ENCODE results near the gene AFMID. TPM values are rescaled to one million over a fixed set of nuclear protein-coding genes. Genes with fewer than 3 reads are reported as not detected.
"Not testable (repeated sequence)": the region's sequence is repeated elsewhere in the genome, so short reads cannot be mapped to it uniquely, and the experiment has no call there.

AFMID gene
- total and polyA plus RNA-seq, 4 donors = 18.1 to 45.4 (median 29.3) TPM

- Histone ChIP-seq H3K4me3 (ENCODE audit: low read length in 2 of 2) (no peak within 1 kb of the TSS), H3K27ac (ENCODE audit: low read depth in 1 of 2, low read length in 2 of 2) (no peak within 1 kb of the TSS), H3K36me3 (ENCODE audit: control insufficient read depth in 1 of 2, insufficient read depth in 2 of 2, low read length in 1 of 2) (no peaks in the 10 kb centered on the region), H3K27me3 (ENCODE audit: control insufficient read depth in 1 of 2, insufficient read depth in 2 of 2, low read length in 1 of 2) (no peaks in the 10 kb centered on the region), H3K9me3 (ENCODE audit: control insufficient read depth, low read length) (no peaks in the 10 kb centered on the region), H3K4me1 (ENCODE audit: control insufficient read depth in 1 of 2, insufficient read depth in 2 of 2, low read length in 2 of 2) (no peaks in the 10 kb centered on the region)
- intact Hi-C loops (cut with DNase I) = no loop called here
- ATAC-seq (ENCODE audit: low FRiP score) (no peak), DNase-seq (no peak)
- WGBS, 2 donors = 17 to 28% methylated on average over 34 to 52 of the region's 52 CpGs
Measured at GRCh38 chr17:78230996-78231935, 44.1 kb downstream of the AFMID start, which contains the start of gene TMEM235. Gene TMEM235 (plus strand): TSS chr17:78231631. CDS start chr17:78232024, 393 bp downstream.

GRCh38 chr17:78231991-78232858, 45.1 kb downstream of the AFMID start:
- DNase-seq = no peak
- WGBS, 2 donors = 12 to 14% methylated on average over 38 to 55 of the region's 55 CpGs
- H3K4me1 ChIP-seq (ENCODE audit: control insufficient read depth in 1 of 2, insufficient read depth in 2 of 2, low read length in 2 of 2) = no peaks in the 10 kb centered on the region
- H3K27me3 ChIP-seq (ENCODE audit: control insufficient read depth in 1 of 2, insufficient read depth in 2 of 2, low read length in 1 of 2) = no peaks in the 10 kb centered on the region
- intact Hi-C loops (cut with DNase I) = no loop called here
- no peak overlapping the region for H3K27ac ChIP-seq (ENCODE audit: low read depth in 1 of 2, low read length in 2 of 2)
- no peaks in the 10 kb centered on the region for H3K9me3 ChIP-seq (ENCODE audit: control insufficient read depth, low read length)
- H3K36me3 ChIP-seq (ENCODE audit: control insufficient read depth in 1 of 2, insufficient read depth in 2 of 2, low read length in 1 of 2) = no peaks in the 10 kb centered on the region
- no peak overlapping the region for H3K4me3 ChIP-seq (ENCODE audit: low read length in 2 of 2)
- ATAC-seq (ENCODE audit: low FRiP score) = no peak

- 88 to 95% methylated on average over 2 of the region's 2 CpGs for WGBS, 2 donors
- Histone ChIP-seq H3K36me3 (ENCODE audit: control insufficient read depth in 1 of 2, insufficient read depth in 2 of 2, low read length in 1 of 2) (no peaks in the 10 kb centered on the region), H3K9me3 (ENCODE audit: control insufficient read depth, low read length) (no peaks in the 10 kb centered on the region), H3K27me3 (ENCODE audit: control insufficient read depth in 1 of 2, insufficient read depth in 2 of 2, low read length in 1 of 2) (no peaks in the 10 kb centered on the region), H3K27ac (ENCODE audit: low read depth in 1 of 2, low read length in 2 of 2) (no peak overlapping the region), H3K4me3 (ENCODE audit: low read length in 2 of 2) (no peak overlapping the region), H3K4me1 (ENCODE audit: control insufficient read depth in 1 of 2, insufficient read depth in 2 of 2, low read length in 2 of 2) (no peaks in the 10 kb centered on the region)
- no peak for ATAC-seq (ENCODE audit: low FRiP score)
- intact Hi-C loops (cut with DNase I) = no loop called here
- no peak for DNase-seq
Measured at GRCh38 chr17:78232859-78233173, 45.7 kb downstream of the AFMID start.

- intact Hi-C loops (cut with DNase I) = no loop called here
- no peak overlapping the region for H3K4me3 ChIP-seq (ENCODE audit: low read length in 2 of 2)
- H3K27ac ChIP-seq (ENCODE audit: low read depth in 1 of 2, low read length in 2 of 2) = no peak overlapping the region
- ATAC-seq (ENCODE audit: low FRiP score) (no peak), DNase-seq (no peak)
- no peaks in the 10 kb centered on the region for H3K4me1 ChIP-seq (ENCODE audit: control insufficient read depth in 1 of 2, insufficient read depth in 2 of 2, low read length in 2 of 2)
- H3K27me3 ChIP-seq (ENCODE audit: control insufficient read depth in 1 of 2, insufficient read depth in 2 of 2, low read length in 1 of 2) = no peaks in the 10 kb centered on the region
- H3K9me3 ChIP-seq (ENCODE audit: control insufficient read depth, low read length) = no peaks in the 10 kb centered on the region
- 94 to 96% methylated on average over 10 of the region's 10 CpGs for WGBS, 2 donors
- no peaks in the 10 kb centered on the region for H3K36me3 ChIP-seq (ENCODE audit: control insufficient read depth in 1 of 2, insufficient read depth in 2 of 2, low read length in 1 of 2)
Measured at GRCh38 chr17:78233678-78234077, 46.5 kb downstream of the AFMID start.

- Histone ChIP-seq H3K4me1 (ENCODE audit: control insufficient read depth in 1 of 2, insufficient read depth in 2 of 2, low read length in 2 of 2) (no peaks in the 10 kb centered on the region), H3K27ac (ENCODE audit: low read depth in 1 of 2, low read length in 2 of 2) (no peak overlapping the region), H3K27me3 (ENCODE audit: control insufficient read depth in 1 of 2, insufficient read depth in 2 of 2, low read length in 1 of 2) (no peaks in the 10 kb centered on the region), H3K9me3 (ENCODE audit: control insufficient read depth, low read length) (no peaks in the 10 kb centered on the region), H3K36me3 (ENCODE audit: control insufficient read depth in 1 of 2, insufficient read depth in 2 of 2, low read length in 1 of 2) (no peaks in the 10 kb centered on the region), H3K4me3 (ENCODE audit: low read length in 2 of 2) (no peak overlapping the region)
- no peak for DNase-seq
- 87 to 89% methylated on average over 17 of the region's 17 CpGs for WGBS, 2 donors
- no peak for ATAC-seq (ENCODE audit: low FRiP score)
- intact Hi-C loops (cut with DNase I) = no loop called here
Measured at GRCh38 chr17:78234261-78234865, 47.2 kb downstream of the AFMID start.

GRCh38 chr17:78235022-78235421, 47.9 kb downstream of the AFMID start:
- H3K4me3 ChIP-seq (ENCODE audit: low read length in 2 of 2); ATAC-seq (ENCODE audit: low FRiP score); H3K4me1 ChIP-seq (ENCODE audit: control insufficient read depth in 1 of 2, insufficient read depth in 2 of 2, low read length in 2 of 2); H3K27me3 ChIP-seq (ENCODE audit: control insufficient read depth in 1 of 2, insufficient read depth in 2 of 2, low read length in 1 of 2); intact Hi-C loops (cut with DNase I); H3K27ac ChIP-seq (ENCODE audit: low read depth in 1 of 2, low read length in 2 of 2); DNase-seq; H3K36me3 ChIP-seq (ENCODE audit: control insufficient read depth in 1 of 2, insufficient read depth in 2 of 2, low read length in 1 of 2); H3K9me3 ChIP-seq (ENCODE audit: control insufficient read depth, low read length): not testable (repeated sequence)
- 95% methylated on average over 6 of the region's 6 CpGs for WGBS, 2 donors

- ATAC-seq (ENCODE audit: low FRiP score) = no peak
- 90 to 91% methylated on average over 8 of the region's 8 CpGs for WGBS, 2 donors
- H3K4me3 ChIP-seq (ENCODE audit: low read length in 2 of 2) = no peak overlapping the region
Measured at GRCh38 chr17:78235885-78236284, 48.7 kb downstream of the AFMID start.

GRCh38 chr17:78236362-78237127, 49.4 kb downstream of the AFMID start:
- Histone ChIP-seq H3K36me3 (ENCODE audit: control insufficient read depth in 1 of 2, insufficient read depth in 2 of 2, low read length in 1 of 2) (no peaks in the 10 kb centered on the region), H3K9me3 (ENCODE audit: control insufficient read depth, low read length) (no peaks in the 10 kb centered on the region), H3K4me1 (ENCODE audit: control insufficient read depth in 1 of 2, insufficient read depth in 2 of 2, low read length in 2 of 2) (no peaks in the 10 kb centered on the region), H3K27me3 (ENCODE audit: control insufficient read depth in 1 of 2, insufficient read depth in 2 of 2, low read length in 1 of 2) (no peaks in the 10 kb centered on the region), H3K4me3 (ENCODE audit: low read length in 2 of 2) (no peak overlapping the region), H3K27ac (ENCODE audit: low read depth in 1 of 2, low read length in 2 of 2) (no peak overlapping the region)
- 95 to 96% methylated on average over 18 to 20 of the region's 20 CpGs for WGBS, 2 donors
- ATAC-seq (ENCODE audit: low FRiP score) (no peak), DNase-seq (no peak)
- intact Hi-C loops (cut with DNase I) = no loop called here

More at GRCh38 chr17:78235885-78236284, 48.7 kb downstream of the AFMID start:
- DNase-seq = no peak
- H3K9me3 ChIP-seq (ENCODE audit: control insufficient read depth, low read length) = no peaks in the 10 kb centered on the region
- no peaks in the 10 kb centered on the region for H3K4me1 ChIP-seq (ENCODE audit: control insufficient read depth in 1 of 2, insufficient read depth in 2 of 2, low read length in 2 of 2)
- no peaks in the 10 kb centered on the region for H3K36me3 ChIP-seq (ENCODE audit: control insufficient read depth in 1 of 2, insufficient read depth in 2 of 2, low read length in 1 of 2)
- no peak overlapping the region for H3K27ac ChIP-seq (ENCODE audit: low read depth in 1 of 2, low read length in 2 of 2)
- H3K27me3 ChIP-seq (ENCODE audit: control insufficient read depth in 1 of 2, insufficient read depth in 2 of 2, low read length in 1 of 2) = no peaks in the 10 kb centered on the region
- intact Hi-C loops (cut with DNase I) = no loop called here
